ENCODE measurements around the gene DOK1.

The DOK1 gene

DNA sequence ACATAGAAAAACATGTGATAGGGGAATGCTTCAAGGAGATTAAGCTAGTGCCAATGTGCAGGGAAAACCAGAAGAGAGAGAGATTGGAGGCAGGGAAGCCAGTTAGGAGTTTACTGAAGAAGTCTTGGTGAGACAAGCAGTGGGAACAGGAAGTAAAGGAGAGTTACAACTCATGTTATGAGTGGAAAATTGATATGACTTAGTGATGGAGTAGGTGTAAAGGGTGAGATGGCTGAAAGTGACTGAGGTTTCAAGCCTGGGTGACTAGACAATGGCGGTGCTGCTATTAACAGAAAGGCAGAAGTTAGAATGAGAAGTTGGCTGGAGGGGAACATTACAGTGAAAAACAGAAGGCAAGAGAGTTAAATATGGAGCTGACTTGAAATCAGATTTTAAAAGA, 16.5 kb downstream of the DOK1 start:
- DNase-seq: peak; percentile 51 to 65

DNA sequence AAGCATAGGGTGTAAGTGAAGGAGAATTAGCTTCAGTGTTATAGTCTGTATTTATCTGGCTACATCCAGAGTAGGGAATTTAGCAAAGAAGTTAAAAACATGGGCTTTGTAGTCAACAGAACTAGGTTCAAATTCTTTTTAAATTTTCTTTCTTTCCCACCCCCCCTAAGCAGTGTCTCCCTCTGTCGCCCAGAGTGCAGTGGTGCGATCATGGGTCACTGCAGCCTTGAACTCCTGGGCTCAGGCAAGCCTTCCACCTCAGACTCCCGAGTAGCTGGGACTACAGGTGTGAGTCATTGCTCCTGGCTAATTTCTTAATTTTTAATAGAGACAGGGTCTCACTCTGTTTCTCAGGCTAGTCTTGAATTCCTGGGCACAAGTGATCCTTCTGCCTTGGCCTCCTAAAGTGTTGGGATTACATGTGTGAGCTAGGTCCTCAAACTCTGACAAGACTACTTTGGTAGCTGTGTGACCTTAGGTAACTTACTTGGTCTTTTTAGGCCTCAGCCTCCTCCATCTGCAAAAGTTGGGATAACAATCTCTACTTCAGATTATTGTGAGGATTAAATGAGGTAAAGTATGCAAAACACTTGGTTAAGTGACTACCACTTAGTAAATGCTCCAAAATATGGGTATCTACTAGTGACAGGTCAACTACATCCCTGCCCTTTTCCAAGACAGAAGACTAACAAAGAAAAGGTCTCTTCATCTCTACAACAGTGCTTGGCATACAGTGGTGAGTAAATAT, 17.8 kb downstream of the DOK1 start:
- DNase-seq: no peak

DNA sequence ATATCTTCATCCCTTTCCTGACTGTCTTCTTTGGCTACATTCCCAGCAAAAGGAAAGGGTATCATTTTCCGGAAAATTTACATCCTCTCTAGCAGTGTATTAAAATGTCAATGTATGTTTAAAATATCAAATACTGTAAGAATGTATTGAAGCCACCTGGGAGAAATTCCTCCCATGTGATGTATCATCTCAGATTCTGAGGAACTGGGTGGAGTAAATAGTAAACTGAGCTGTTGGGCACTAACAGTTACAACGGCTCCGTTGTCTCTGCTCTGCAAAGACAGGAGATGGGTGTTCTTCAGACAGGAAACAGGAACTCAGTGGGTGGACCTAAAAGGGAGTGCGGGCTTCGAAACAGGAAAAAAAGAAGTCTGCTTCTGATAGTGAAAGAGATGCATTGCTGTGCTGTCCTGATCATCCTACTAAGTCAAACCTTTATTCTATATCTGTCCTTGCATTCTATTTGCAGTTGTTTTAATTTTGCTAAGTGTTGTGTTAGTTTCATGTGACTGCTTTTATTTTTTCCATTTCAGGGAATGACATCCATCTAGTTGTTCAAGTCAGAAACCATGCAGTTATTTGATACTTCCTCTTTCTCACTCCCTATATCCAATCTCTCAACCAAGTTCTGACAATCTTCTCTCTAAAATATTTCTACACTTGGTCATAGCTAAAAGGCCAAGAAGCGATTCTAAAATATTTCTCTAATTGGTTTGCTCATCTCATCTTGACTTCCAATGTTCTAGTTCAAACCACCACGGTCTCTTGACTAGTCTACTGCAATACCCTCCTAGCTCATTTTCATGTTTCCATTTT, 19.4 kb downstream of the DOK1 start:
- DNase-seq: peak; percentile 68 to 73

DNA sequence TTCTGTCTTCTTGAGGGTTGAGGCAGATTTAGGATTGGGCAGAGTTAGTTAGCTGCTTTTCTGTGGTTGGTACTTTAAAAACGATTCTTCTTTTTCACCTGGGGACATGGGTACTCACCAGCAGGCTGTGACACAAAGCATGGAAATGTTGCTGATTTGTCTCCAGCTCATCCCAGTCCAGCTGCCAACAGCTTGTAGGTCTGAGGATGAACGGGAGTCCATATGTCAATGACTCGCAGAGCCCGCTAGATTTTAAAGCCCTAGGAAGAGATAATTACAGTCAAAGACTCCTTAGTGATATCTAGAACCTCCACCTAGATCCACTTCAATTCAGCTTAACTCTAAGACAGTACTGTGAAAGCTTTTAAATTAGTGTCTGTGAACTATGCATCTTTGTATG, 20.8 kb downstream of the DOK1 start:
- DNase-seq: no peak

DNA sequence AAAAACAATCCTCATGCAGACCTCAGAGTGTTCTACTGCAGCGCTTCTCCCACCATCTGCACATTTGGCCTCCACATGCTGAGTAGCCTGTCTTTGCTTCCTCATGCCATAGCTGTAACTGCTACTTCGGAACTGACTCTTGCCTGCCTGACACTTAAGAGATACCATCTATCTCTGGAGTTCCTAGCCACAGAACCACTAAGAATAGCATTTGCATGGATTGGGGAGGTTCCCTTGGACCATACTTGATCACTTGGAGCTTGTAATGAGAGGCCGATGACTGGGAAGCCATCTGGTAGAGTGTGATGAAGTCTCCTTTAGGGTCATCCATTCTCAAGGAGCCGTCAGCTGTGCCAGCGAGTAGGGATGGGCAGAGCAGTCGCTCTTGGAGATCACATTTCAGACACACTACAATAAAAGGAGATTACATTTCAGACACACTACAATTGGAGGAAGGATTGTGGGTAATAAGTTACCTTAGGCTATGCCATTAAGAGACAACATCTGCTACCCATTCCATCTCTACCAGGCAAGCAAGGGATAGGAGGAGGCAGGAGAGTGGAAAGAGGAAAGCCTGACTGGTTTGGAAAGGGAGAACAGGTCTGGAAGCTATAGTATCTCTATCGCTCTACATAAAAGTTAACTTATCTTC, 21.8 kb downstream of the DOK1 start:
- DNase-seq: no peak

DNA sequence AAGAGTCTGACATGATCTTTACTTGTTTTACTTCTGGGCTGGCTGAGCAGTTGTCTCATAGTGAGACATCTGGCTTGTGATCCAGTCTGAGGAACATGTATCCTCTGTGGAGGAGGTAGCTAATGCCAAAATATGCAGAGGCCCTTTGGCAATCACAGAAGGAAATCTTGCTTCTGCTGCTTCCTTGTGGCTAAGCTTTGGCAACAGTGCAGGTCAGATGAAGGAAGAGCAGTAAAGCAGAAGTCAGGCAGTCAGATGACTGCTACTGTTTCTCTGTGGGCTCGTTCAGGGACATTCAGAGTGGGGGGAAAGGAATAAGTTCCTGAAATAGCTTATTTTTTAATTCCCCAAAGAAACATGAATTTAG, 22.3 kb downstream of the DOK1 start:
- peak; percentile 80 to 98 for DNase-seq

DNA sequence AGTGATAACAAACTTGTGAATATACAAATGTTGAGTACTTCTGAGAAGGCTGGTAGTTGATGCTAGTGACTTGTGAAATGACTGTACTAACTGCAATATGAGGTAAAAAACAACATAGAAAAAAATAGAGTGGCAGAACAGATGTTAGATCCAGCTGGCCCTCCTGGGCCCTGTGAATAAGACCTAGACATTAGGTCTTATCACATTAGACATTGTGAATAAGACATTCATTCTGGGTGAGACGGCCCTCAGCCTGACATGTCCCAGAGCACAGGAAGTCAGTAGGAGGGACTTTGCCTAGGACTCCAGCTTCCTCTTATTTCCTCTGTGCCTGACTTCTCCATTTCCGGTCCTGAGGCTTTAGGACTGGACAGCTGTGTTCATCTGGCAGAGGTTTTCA, 22.9 kb downstream of the DOK1 start:
- DNase-seq: peak; percentile 71 to 85

DNA sequence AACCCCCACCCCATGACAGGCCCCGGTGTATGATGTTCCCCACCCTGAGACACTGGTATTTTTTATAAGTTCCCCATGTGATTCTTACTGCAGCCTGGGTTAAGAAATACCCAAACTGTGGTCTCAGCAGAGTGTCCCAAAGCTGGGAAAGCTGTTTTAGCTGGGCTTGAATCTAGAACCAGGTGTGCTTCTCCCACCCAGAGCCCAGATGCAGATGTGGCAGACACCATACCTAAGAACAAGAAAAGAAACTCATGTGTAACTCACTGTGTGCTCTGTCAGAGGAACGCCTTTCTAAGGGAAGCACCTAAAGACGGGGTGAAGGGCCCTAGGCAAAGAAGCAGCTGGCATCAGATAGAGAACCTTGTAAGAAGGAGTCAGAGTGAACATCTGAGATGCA, 23.9 kb downstream of the DOK1 start:
- DNase-seq: no peak

DNA sequence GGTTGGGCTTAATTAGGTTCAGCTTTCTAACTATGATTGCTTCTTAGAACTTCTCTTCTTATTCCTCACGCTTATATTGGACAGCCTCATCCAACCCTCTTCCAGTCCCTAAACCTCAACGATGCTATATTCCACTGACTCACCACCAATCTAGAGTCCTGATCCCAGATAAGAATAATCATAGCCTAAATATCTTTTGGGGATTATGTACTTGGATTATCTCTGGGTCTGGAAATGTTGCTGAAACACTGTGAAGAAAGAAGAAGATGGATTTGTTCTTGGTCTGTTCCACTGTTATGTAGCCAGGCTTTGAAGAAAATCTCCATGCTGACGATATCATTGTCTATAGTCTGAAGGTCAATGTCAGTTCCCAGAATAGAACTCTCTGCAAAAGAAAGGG, 26.9 kb downstream of the DOK1 start:
- DNase-seq: no peak

DNA sequence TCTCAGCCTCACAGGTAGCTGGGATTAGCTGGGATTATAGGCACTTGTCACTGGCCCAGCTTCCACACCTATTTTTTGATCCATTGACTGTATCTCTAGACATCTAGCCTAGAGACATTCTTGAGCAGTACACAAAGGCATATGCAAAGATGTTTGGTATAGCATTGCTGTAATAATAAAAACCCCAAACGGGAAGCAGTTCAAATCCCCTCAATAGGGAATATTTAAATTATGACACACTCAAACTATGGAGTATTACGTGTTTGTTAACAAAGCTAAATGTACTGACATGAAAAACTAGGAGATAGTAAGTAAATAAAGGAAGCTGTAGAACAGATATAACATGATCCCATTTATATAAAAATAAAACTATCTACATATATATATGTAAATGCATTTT, 27.7 kb downstream of the DOK1 start:
- peak; percentile 51 to 74 for DNase-seq

DNA sequence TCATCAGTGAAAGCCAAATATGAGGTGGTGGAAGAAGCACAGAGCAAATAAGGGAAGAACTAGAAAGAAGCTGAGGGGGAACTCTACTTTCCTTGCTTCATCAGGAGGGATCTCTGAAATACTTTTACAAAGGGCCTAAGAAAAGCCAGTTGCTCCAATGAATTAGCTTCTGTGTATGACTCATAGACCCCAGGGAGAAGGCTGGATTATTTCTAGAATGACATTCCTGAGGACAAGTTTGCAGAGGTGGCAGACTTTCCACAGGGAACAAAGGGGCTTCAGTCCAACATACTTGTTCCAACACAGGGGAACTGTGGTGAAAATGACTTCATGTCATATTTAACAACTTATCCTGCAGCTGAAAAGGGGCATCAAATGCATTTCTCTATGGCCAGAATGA, 29.0 kb downstream of the DOK1 start:
- DNase-seq: no peak

DNA sequence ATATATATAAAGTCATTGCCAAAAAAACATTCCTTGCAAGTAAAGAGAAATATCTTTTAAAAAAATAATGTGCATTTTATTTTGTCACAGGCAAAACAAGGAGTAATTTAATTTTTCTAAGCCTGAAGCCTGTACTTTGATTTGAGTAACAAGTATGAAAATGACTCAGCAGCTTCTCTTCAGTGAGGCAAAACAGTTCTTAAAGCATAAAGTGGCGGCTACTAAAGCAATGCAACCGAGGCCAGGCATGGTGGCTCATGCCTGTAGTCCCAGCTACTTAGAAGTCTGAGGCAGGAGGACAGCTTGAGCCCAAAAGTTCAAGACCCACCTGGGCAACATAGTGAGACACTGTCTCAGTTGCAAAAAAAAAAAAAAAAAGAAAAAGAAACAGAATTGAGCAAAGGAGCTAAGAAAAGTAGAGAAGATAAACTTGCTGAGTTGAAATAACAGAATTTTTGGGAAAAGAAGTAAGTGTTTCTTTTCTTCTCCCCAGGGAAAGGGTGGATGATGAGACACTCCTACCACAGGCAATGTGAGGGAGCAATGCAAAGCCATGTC, 29.6 kb downstream of the DOK1 start:
- DNase-seq: no peak

DNA sequence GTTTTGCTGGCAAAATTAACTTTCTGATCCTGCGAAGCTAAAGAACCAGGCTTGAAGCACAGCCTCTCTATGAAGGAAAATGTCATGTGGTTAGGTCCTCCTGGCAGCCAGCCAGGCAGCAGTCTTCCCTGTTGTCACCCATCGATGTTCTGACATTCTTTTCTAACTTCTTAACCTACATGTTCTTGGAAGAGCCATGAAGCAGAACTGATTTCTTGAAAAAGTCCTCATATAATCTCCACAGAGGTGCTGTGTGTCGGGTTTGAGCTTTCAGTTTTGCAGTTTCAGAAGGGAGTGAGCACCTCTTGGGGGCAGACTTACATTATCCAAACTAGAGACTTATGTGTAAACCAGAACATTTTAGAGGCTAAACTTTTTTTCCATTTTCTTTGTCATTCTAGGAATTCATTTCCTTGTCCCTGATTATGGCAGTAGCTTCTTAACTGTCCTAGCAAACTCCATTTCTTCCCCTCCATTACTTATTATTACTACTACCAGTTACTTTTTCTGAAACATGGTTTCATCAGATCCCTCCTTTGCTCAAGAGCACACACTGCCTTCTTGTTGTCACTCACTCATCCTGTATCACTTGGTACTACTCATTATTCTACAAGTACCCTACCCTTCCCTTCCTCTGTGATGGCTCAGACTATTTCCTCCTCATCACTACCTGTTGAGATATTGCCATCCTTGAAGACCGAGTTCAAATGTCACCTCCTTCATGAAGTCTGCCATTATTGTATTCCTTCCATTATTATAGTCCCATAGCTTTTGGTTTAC, 31.1 kb downstream of the DOK1 start:
- no peak for DNase-seq

DNA sequence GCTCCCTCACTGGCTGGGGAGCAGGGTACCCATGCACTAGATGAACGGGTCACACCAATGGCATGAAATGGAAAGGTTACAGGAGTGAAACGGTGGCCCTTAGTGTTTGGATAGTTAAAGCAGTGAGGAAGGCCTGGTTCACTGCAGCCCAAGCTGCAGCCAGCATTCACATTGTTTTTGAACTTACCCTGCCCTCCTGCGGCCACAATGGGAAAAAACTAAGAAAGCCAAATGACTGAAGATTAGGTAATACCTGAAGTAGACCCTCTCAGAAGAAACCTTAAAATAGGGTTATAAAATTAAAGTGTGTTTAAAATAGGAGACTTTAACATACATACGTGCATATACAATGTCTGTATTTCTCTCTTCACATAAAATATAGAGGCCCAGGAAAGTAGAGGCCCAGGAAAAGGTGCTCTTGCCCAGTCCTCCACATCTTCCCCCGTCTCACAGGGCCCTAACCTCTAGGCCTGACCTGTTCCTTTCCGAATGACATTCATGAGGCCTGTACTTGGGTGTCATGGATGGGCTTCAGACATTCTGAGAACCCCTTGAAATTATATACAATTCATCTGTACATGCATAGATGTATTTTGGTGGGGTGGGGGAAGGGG, 33.3 kb downstream of the DOK1 start:
- peak; percentile 61 to 79 for DNase-seq

DNA sequence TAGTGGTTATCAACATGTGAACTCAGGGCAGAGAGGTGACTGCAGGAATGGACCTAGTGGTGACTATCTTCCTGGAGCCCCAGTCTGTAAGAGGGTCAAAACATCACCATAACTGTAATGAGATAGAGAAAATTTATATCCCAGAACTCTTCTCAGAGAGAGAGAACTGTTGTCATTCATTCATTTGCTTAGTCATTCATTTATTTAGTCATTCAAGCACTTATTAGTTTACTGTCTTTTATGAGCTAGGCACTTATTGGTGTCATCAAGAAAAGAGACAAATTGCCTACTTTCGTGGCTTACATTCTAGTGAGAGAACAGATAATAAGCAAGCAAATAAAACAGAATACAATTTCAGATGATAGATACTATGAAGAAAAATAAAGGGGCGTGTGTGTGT, 34.1 kb downstream of the DOK1 start:
- no peak for DNase-seq

DNA sequence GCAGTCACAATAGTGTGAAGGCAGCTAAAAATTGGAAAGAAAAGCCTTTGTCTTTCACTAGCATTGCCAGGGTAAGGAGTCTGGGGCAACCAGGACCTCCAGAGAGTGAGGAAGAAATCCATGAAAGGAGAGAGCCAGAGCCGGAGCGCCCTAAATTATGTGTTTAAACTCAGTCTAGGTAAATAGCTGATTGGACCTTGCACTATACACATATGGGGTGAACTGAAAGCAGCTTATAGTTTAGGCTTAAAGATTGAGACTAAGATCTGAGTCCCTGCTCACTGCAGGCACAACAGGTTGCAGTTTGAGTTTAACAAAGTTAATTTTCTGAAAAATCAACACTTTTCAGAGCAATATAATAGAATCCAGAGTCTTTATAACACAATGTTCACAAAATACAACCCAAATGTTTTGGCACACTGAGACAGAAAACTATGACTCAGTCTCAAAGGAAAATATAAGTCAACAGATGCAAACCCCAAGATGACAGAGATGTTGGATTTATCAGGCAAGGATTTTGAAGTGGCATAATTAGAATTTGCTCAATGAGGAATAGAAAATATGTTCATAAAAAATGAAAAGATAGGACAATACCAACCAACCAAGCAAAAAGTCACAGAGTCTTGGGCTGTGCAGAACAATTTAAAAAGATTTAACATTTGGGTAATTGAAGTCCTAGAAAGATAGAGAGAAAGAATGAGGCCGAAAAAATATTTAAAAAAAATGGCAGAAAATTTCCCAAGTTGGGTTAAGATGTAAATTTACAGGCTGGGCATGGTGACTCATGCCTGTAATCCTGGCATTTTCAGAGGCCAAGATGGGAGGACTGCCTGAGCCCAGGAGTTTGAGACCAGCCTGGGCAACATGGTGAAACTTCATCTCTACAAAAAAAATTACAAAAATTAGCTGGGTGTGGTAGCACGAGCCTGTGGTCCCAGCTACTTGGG, 39.6 kb downstream of the DOK1 start:
- DNase-seq: peak in 1 of 2 donors; percentile 44

DNA sequence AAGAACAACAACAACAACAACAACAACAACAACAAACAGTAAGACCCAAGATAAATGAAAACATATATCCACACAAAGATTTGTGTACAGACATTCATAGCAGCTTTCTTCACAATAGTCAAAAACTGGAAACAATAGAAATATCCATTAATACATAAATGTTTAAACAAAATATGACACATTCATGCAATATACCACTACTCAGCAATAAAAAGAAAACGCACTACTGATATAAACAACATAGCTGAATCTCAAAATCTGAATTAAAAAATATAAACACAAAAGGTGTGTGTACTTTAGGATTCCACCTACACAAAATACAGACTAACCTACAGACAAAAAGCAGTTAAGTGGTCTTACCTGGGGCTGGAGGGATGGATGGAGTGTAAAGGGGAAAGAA, 42.1 kb downstream of the DOK1 start:
- no peak for DNase-seq

DNA sequence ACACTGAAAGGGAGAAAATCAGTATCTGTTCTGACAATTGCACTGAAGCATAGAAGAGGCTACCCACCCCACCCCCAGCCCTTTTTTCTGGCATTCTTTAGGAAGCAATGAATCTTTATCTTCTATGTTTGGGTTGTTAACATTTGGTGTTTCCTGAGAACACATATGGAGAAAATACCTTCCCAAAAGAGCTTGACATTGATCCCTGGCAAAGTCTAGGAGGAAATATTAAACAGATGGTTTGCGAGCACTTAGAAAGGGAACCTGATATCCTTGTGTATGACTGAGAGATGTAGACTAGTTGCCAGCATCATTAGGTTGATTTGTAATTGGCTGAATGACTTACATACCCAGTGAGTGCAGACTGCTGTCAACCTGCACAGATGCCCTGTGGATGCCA, 42.9 kb downstream of the DOK1 start:
- no peak for DNase-seq

DNA sequence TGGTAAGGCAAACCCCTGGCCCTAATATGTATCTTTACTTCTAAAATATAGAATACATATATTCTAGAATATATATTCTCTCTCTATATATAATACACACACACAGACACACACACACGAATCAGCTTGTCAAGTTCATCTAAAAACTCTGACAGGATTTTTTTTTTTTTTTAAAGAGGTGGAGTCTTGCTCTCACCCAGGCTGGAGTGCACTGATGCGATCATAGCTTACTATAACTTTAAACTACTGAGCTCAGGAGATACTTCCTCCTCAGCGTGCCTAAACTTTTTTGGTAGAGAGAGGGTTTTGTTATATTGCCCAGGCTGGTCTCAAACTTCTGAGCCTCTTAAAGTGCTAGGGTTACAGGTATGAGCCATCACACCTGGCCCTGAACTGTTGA, 45.2 kb downstream of the DOK1 start:
- DNase-seq: no peak

DNA sequence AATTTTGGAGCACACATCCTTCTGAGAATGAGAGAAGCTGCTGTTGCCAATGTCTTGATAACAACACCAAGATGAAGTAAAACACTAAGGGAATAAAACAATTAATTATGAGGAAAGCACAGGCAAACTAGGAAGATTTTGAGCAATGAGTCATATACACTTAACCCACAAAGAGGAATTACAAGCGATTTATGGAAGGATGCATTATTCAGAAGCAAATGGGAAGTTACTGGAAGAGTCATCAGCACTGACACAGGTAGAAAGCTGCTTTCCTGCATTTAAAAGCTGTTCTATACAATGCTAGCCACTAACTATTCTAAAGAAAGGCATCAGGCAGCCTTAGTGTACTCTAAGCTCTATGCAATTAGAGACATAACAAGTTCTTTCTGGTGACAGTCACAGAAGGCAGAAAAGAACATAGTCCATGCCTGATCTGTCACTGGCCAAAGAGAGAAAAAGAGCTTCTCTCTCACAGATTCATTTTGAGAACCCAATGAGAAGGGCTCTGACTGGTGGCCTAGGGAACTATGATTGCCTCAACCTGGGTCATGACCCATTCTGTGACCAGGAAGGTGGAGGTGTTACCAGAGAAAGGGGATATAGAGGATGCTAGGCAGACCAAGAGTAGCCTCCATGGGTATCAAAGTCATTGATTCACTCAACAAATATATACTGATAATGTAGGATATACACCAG, 48.2 kb downstream of the DOK1 start:
- DNase-seq: peak in 1 of 2 donors; percentile 33

All from inflammatory macrophage treated with lipopolysaccharide for 1 hour (primary cell).